PFSK-1 (cell line): Measurements from ENCODE around the gene FAF1.

Experiments used
- POLR2AphosphoS5 ChIP-seq: IDR thresholded peaks from 2 replicates; pipeline ENCODE4 v1.6.1; 2012; ENCODE audit warnings: low read depth, mild to moderate bottlenecking, control low read depth, low read length, moderate library complexity
- SIN3A ChIP-seq: IDR thresholded peaks from 2 replicates; pipeline ENCODE4 v1.6.1; 2012; ENCODE audit warnings: mild to moderate bottlenecking, low read length, moderate library complexity, borderline replicate concordance; ENCODE audit not compliant: insufficient read depth
- TAF1 ChIP-seq: IDR thresholded peaks from 2 replicates; pipeline ENCODE4 v1.6.1; 2012; ENCODE audit warnings: low read length, control low read depth, borderline replicate concordance; ENCODE audit not compliant: insufficient read depth

- TF ChIP-seq POLR2AphosphoS5: peak; percentile 56
- no peak for TF ChIP-seq TAF1
- no peak for TF ChIP-seq SIN3A
Measured at GRCh38 chr1:50968158-50968820, 8.2 kb upstream of the FAF1 start.
